Astrocyte of the cerebellum (primary cell): ENCODE measurements around the gene NFIX.
A peak's percentile ranks its signal among the peaks of the same experiment; 100 is the strongest.

Source experiments
- DNase-seq: peaks from one replicate; pipeline ENCODE4 v3.0.0-alpha.2; 2011; ENCODE audit warnings: low read depth
- H3K4me3 ChIP-seq: 2 replicates; pipeline ENCODE4 v1.5.1; 2011; ENCODE audit warnings: mild to moderate bottlenecking, low read depth, low read length, moderate library complexity
- in situ Hi-C: cut with HindIII; loops from 2 replicates; pipeline ENCODE4 v1.10.0; 2017; ENCODE audit warnings: low sequenced_read_pairs
- TF ChIP-seq, protein P1 (sequence below): IDR thresholded peaks from 2 replicates; pipeline ENCODE4 v1.5.1; 2012; ENCODE audit warnings: low read length, low read depth, moderate library complexity, mild to moderate bottlenecking; ENCODE audit errors: missing control alignments

The NFIX gene

DNA sequence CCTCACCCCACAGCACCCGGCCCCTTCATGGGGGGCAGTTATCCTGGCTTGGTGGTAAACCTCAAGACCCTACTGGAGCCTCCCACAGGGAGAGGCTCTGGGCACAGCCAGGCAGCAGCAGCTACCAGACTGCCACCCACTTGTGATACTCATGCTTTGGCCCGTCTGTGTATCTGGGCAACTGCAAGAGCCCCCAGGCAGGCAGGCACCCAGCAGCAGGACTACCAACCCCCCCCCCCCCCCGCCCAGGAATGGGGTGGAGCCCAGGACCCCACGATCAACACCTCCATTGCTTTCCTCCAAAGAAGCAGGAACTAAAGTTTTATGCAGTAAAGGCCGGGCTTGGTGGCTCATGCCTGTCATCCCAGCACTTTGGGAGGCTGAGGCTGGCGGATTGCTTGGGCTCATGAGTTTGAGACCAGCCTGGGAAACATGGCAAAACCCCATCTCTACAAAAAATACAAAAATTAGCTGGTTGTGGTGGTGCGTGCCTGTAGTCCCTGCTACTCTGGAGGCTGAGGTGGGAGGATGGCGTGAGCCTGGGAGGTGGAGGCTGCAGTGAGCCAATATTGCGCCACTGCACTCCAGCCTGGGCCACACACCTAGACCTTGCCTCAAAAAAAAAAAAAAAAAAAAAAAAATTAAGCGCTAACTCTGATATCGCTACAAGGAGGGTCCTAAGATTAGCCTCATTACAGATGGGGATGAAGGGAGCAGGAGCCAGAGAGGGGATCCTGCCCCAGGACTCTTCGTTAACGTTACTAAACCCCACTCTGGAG lies 108.5 kb downstream of the NFIX start:
- in situ Hi-C loops = no loop called here
- no peak overlapping the region for H3K4me3 ChIP-seq
- no peak for DNase-seq
- TF ChIP-seq, protein P1, sequence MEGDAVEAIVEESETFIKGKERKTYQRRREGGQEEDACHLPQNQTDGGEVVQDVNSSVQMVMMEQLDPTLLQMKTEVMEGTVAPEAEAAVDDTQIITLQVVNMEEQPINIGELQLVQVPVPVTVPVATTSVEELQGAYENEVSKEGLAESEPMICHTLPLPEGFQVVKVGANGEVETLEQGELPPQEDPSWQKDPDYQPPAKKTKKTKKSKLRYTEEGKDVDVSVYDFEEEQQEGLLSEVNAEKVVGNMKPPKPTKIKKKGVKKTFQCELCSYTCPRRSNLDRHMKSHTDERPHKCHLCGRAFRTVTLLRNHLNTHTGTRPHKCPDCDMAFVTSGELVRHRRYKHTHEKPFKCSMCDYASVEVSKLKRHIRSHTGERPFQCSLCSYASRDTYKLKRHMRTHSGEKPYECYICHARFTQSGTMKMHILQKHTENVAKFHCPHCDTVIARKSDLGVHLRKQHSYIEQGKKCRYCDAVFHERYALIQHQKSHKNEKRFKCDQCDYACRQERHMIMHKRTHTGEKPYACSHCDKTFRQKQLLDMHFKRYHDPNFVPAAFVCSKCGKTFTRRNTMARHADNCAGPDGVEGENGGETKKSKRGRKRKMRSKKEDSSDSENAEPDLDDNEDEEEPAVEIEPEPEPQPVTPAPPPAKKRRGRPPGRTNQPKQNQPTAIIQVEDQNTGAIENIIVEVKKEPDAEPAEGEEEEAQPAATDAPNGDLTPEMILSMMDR = no peak

DNA sequence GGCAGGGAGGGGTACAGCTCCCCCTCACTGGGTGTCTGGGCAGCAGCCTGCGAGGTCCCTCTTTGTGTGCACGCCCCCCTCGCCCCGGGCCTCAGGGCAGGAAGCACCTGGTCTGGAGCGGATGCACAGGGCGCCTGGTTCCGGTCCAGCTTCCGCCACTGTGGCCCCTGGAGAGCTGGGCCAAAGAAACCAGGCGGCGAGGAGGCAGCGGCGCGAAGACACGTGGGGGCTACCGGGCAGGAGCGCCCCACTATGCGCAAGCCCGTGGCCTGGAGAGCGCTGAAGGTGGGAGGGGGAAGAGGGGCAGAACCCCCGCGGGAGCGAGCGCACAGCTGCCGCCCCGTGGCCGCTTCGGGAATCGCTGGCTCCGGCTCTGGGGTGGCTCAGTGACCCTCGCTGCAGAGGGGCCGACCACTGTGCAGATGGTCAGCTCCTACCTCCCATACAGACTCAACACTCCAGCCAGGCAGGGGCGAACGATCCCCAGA lies 109.1 kb downstream of the NFIX start:
- in situ Hi-C loops = no loop called here
- TF ChIP-seq, protein P1 = peak; percentile 85
- no peak for DNase-seq
- no peak overlapping the region for H3K4me3 ChIP-seq

DNA sequence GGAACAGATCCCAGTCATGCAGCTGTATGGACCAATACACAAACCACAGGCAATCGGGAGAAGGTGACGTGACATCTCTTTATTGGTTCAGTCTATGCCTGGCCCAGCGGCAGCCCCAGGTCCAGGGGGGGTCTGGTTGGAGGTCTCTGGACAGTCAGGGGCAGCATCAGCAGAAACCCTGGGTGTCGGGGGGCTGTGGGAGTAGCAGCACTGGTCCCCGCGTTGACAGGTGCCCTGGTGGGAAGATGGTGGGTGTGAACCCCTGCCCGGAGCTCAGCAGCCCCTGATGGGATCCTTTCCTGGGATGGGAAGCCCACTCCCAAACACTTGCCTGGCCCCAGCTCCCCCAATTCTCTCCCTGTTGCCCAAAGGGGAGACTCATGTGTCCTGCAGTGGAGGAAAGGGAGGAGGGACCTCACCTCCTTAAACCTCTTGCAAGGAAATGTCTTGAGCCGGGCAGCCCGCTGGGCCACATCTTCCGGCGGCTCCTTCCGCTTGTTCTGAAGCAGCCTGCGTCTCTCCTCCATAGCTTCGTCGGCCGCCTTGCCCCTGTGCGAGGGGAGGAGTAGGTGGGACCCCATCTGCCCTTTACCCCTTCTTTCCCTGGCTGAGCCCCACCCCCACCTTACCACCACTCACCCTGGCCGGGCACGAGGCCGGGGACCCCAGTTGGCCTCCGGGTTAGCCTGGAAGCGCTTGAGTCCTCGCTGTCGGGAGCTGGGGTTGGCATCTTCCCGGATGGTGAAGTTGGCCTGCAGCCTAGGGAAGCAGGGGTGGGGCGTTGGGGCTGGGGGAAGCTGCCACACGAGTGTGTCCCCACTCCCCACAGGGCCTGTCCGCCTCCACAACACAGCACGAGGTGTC lies 109.8 kb downstream of the NFIX start:
- in situ Hi-C loops = no loop called here
- no peak for DNase-seq
- no peak overlapping the region for H3K4me3 ChIP-seq
- TF ChIP-seq, protein P1 = no peak

DNA sequence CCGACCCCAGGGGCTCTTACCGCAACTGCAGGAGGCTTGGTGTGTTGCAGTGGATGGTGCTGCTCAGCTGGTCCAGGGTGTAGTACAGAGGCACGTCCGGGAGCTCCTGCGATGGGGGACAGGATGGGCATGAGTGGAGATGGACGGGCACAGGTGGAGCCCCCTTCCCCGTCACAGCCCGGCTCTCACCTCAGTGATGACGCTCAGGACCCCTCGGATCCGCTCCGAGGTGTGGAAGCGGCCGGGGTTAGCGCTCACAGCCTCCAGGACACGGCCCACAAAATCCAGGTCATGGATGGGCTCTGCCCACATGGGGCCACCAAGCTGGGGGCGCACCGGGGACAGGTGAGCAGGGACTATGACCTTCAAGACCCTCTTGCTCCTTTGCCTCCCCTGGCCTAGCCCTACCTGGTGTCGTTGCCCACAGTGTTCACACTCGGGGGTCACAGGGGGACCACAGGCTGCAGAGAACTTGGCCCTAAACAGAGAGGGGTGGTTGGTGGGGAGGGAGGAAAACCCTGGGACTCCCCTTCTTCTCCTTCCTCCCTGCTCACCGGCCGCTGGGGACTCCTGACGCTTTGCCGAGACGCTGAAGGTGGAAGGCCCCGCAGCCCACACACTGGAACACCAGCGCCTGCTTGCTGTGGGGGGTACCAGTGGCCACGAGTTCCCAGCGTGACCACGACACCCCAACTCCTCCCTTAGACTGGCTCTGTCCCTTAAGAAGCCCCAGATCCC lies 114.3 kb downstream of the NFIX start:
- no peak for DNase-seq
- in situ Hi-C loops = no loop called here
- H3K4me3 ChIP-seq = no peak overlapping the region
- TF ChIP-seq, protein P1 = no peak

DNA sequence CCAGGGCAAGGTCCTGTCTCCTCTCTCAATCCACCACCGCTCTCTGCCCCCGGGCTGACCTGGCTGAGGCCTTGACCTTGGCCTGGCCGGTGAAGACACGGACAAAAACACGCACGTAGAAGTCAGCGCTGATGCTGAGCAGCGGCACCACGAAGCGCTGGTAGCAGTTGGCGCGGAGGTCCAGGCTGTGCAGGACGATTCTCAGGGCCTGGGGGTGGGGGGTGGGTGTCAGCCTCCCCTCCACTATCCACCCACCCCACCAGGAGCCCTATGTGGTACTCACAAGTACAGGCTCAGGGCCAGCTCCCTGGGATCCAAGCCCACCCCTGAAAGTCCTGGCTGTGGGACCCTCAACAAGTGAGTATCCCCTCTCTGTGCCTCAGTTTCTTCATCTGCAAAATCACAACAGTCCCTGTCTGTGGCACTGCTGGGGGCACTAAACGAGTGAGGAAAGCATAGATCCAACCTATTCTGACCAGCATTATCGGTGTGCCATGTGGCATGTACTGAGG lies 114.9 kb downstream of the NFIX start:
- H3K4me3 ChIP-seq = no peak overlapping the region
- DNase-seq = no peak
- in situ Hi-C loops = no loop called here
- TF ChIP-seq, protein P1 = no peak

DNA sequence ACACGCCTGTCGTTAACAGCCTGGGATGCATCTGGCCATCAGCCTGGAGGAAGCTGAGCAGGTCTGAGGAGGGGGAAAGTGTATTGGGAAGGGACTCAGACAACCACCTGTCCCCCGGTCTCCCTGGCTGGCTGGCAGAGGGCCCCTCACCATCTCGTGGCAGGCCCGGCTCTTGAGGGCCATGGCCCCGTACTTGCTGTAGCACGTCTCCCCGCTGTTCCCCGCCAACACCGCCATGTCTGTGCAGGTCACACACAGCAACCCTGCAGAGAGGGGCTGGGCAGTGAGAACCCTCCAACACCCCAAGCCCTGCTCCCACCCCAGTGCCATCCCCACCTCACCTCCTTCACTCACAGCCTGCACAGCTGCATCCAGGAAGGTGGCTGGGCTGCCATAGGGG lies 117.3 kb downstream of the NFIX start:
- no peak for DNase-seq
- H3K4me3 ChIP-seq = no peak overlapping the region
- in situ Hi-C loops = no loop called here
- TF ChIP-seq, protein P1 = no peak
